HG03520 (cell line): ENCODE data around the gene UBXN11.
"Not testable (repeated sequence)": the region's sequence is repeated elsewhere in the genome, so short reads cannot be mapped to it uniquely, and the experiment has no call there.

ENCODE experiments used
- ATAC-seq: cut with Tn5 transposase; IDR thresholded peaks from one replicate; pipeline ENCODE4 v1.9.1; 2021; ENCODE audit warnings: mild to moderate bottlenecking, moderate library complexity; ENCODE audit not compliant: unreplicated experiment

The UBXN11 gene

DNA sequence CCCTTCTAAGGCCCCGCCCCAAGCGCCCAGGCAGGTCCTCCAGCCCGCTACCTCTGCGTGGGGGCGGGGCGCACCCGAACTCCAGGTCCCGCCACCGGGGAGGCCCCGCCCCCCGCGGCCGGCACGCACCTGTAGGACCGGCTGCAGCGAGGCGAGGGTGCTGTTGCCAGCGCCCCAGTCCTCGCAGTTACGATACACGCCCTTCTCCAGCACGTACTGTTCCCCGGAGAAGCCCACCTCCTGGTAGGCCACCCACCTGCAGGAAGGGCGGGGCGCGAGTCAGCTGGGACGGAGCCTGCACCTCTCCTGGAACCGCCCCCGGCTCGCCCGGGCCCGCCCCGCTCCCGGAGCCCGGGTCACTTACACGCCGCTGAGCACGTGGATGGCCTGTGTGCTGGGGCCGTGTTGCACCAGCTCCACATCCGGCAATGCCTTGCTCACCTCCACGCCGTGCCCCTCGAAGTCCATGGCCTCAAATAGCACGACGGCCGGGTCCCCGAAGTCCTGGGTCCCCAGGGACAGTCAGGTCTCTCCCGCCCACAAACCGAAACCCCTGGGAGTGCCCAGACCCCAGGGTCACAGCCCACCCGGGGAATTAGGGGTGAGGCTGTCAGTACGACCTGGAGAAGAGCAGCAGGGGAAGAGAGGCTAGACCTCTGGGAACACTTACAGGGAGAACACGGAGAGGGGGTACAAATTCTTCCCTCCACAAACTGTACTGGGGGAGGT is 30.2 kb upstream of the UBXN11 start:
- ATAC-seq, result peak; percentile 65

DNA sequence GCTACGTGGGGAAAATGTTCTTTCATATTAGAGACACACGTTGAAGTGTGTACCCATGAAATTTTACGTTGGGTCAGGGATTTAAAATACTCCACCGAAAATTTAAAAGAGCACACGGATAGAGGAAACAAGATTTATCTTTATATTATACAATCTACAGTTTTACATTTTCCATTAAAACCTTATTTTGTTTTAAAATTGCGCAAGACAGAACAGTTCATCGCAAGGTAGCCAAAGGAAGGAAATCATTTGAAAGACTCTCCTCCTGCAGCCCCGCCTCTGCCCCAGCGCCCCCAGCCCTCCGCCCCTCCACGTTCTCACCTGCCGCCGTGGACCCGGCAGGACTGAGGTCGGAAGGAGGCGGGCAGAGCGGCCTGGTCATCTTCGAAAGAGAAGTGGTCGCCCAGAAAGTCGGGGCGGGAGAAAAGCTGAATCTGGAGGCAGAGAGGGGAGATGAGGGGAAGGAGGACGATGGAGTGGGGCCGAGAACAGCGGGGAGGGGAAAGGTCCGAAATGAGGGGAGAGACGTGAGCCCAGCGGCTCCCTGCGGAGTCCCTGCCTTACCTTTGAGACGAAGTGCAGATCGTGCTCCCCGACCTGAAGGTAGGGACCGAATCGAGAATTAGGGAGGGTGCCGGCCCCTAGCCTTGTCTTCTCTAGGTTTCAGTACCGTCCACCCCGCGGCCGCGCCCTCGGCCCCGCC is 29.5 kb upstream of the UBXN11 start:
- no peak for ATAC-seq

DNA sequence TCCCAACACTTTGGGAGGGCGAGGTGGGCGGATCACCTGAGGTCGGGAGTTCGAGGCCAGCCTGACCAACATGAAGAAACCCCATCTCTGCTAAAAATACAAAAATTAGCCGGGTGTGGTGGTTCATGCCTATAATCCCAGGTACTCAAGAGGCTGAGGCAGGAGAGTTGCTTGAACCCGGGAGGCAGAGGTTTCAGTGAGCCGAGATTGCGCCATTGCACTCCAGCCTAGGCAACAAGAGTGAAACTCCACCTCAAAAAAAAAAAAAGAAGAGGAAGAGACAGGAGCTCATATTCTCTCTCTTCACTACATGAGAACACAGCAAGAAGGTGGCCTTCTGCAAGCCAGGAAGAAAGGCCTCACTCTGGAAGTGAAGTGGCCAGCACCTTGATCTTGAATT is 26.9 kb upstream of the UBXN11 start:
- not testable (repeated sequence) for ATAC-seq

DNA sequence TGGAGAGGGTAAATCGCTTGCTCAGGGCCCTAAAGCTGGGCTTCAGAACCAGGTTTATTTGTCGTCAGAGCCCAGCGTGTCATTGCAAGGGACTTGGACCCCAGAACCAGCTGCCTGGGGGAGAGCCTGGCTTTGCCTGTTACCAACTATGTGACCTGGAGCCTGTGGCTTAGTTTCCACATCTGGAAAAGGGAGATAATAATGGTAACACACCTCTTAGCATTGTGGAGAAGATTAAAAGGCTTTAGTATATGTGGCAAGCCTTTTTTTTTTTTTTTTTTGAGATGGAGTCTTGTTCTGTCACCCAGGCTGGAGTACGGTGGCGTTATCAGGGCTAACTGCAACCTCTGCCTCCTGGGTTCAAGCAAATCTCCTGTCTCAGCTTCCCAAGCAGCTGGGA is 23.8 kb upstream of the UBXN11 start:
- no peak for ATAC-seq

DNA sequence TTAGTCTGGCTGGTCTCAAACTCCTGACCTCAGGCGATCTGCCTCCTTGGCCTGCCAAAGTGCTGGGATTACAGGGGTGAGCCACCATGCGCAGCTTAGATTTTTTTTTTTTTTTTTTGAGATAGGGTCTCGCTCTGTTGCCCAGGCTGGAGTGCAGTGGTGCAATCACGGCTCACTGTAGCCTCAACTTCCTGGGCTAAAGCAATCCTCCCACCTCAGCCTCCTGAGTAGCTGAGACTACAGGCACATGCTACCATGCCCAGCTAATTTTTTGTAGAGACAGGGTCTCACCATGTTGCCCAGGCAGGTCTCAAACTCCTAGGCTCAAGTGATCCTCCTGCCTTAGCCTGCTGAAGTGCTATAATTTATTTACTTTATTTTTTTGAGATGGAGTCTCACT is 22.9 kb upstream of the UBXN11 start:
- ATAC-seq, result not testable (repeated sequence)

DNA sequence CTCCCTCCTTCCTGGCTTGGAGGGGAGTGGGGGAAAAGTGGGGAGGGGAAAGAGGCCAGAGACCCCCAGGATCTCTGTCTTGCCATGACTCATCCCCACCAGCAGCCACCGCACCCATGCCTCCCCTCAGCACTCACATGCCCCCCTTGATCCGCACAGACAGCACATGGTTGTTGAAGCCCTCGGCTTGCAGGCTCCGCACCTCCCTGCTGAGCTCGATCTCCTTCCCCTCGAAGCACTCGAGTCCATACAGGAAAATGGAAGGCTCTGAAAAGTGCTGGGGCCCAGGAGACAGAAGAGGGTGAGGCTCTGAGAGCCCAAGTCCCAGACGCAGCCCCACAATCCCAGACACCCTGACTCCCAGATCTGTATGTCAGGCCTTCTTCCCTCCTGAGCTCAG is 22.2 kb upstream of the UBXN11 start:
- ATAC-seq, result no peak

DNA sequence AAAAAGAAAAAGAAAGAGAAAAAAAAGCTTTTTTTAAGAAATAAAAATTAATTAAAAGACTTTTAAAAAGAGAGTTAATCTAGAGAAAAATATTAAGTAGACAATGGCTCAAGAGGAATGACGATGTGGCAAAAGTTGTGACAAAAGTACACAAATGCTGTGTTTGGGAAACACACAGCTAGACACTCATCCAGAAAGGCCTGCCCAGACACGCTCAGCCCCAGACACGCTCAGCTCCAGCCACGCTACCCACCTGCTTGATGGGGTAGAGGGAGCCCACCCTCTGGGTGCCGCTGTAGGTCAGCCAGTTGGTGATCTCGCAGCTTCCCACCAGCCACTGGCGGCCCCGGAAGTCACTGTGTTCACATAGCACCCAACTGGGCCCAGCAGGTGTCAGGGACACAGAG is 21.5 kb upstream of the UBXN11 start:
- no peak for ATAC-seq

DNA sequence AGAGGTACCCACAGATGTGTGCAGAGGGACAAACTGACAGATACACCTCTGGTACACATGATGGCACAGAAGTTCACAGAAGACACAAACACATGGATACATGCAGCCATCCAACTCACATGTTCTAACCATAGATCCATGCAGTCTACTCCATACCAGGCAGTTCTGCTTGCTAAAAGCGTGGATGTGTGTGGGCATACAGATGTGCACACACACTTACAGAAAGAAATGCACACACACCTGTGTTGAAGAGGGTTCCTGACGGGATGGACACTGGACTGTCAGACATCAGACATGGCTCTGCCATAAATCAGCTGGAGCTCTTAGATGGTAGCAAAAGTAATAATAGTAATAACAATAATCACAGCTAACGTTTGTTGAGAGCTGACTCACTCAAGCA is 18.1 kb upstream of the UBXN11 start:
- no peak for ATAC-seq

DNA sequence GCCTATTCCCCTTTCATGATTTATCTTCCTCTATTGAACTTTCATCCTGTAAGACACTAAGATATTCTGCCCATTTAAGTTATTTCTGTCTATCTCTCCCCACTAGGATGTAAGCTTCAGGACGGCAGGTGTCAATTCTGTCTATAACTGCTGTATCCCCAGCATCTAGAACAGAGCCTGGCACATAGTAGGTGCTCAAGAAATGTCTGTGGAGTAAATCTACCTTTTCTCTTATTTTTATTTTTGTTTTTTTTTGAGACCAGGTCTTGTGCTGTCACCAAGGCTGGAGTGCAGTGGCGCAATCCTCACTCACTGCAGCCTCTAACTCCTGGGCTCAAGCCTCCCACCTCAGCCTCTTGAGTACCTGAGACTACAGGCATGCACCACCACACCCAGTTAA is 16.9 kb upstream of the UBXN11 start:
- no peak for ATAC-seq

DNA sequence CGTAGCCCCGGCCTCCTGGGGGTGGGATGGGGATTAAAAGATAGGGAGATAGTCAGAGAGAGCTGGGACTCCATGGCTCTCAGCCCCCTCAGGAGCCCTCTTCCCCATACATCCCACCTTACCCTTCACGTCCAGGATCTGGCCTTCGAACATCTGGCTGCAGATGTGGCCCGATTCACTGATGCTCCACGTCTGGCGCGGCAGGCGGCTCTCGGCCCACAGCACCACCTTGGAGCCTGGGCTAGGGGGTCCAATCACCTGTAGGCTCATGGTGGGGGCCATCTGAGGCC is 15.6 kb upstream of the UBXN11 start:
- ATAC-seq, result no peak

DNA sequence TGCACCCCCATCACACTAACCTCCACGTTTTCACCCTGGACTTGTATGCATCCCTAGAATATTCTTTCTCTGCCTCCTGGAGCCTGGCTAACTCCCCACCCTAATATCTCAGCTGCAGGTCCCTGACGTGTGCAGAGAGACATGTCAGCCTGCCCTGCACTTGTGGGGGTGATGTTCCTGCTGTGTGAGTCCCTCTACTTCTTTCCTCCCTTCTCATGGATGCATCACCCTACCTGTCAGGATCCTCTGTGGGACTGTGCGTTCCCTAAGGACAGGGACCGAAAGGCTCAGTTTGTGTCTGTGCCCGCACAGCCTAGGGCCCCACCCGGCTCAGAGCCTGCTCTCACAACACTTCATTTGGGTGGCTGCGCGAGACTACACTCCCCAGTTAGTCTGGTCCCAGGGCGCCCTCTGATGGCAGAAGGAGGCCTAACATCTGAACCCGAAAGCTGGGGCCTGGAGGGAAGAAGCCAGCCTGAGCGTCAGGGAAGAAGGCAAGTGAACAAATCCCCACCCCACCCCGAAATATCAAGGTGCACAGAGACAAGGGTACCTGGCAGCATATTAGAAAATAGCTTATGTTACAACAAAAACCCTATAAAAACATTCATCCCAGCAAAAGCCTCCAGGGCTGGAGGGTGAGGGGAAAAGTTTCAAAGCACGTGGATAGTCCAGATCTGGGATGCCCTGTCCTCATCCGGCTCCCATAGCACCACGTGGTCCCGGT is 15.0 kb upstream of the UBXN11 start:
- no peak for ATAC-seq

DNA sequence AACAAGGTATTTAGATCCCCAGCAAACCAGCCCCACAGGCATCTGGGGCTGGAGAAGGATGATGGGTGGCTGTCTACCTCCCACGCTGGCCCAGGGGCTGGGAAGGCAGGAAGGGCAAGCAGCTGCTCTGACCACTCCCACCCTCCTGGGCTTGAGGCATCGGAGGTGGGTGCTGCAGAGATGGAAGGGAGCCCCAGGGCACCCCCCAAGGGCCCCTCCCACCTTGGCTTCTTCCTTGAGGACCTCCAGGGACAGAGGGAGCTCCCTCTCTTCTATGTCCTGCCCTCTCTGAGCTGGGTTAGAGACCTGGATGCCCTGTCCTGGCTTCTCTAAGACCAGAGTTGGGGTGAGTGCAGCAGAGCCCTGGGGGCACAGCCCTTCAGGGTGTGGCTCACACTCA is 14.5 kb upstream of the UBXN11 start:
- no peak for ATAC-seq

DNA sequence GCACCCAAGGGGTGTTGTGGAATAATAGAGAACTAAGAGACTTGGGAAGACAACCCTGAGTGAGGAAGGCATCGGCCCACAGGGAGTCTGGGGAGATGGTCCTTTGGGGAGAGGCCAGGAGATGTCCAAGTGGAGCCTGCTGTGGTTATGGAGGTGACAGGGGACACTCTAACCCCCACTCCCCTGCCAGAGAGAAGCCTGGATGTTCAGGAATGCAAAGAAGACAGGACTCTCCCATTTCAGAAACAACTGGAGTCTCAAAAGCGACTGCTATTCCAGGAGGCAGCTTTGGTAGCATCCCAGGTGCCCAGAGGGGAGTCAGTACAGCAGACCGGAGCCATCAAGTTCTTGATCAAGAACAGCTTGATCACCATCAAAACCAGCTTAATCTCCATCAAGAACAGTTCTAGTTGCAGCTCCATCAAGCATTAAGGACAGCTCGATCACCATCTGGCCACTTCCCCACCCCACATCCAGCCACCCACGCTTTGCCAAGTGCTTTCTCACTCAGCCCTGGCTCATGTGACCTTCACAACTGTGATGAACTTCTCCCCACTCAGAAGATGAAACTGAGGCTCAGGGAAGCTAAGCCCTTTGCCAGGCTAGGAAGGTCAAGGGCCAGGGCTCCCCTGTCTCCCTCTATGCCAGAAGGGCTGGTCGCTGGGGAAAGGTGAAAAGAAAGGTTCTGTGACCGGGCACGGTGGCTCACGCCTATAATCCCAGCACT is 12.1 kb upstream of the UBXN11 start:
- ATAC-seq, result no peak

DNA sequence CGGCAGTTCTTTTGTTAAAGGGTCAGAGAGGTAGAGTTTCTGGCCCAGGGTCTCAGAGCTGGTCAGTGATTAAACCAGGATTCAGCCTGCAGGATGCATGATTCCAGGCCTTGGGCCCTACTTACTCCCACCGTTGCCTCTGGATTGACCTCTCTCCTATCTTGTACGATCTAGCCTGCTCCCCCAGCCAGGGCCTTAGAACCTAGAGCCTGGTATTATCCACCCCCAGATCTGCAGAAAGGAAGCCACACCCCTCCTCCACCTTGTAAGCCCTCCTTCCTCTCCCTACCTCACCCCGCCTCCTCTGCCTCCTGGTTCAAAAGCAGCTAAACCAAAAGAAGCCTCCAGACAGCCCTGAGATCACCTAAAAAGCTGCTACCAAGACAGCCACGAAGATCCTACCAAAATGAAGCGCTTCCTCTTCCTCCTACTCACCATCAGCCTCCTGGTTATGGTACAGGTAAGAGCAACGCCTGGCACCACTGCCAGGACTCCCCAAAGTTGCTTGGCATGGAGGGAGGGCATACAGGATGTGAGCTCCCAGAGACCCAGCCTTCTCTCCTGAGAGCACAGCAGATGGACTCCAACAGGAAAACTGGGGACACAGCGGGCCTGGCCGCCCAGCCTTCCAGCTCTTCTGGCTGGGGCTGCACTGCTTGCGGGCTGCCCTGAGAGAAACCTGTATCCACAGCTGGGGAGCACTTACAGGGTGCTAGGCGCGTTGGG is 11.3 kb upstream of the UBXN11 start, which contains the start of gene CD52:
CD52 (plus strand) TSS at position 347 of the 726 bp plus-strand sequence; CDS start at position 407, 60 bp downstream.
- ATAC-seq, result no peak

DNA sequence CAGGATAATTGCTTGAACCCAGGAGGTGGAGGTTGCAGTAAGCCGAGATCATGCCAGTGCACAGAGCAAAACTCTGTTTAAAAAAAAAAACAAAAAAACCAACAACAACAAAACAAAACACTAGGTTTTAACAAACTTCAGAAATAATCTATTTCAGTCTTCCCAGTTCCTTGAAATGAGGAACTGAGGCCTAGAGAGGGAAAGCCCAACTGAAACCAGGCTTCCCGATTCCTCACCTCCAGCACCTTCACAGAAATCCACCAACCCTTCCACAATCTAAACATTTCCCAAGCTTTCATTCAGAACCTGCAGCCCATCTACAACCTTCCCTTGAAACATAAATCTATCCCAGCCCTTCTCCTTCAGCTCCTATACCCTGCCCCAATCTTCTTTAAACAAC is 10.7 kb upstream of the UBXN11 start:
- ATAC-seq, result no peak

DNA sequence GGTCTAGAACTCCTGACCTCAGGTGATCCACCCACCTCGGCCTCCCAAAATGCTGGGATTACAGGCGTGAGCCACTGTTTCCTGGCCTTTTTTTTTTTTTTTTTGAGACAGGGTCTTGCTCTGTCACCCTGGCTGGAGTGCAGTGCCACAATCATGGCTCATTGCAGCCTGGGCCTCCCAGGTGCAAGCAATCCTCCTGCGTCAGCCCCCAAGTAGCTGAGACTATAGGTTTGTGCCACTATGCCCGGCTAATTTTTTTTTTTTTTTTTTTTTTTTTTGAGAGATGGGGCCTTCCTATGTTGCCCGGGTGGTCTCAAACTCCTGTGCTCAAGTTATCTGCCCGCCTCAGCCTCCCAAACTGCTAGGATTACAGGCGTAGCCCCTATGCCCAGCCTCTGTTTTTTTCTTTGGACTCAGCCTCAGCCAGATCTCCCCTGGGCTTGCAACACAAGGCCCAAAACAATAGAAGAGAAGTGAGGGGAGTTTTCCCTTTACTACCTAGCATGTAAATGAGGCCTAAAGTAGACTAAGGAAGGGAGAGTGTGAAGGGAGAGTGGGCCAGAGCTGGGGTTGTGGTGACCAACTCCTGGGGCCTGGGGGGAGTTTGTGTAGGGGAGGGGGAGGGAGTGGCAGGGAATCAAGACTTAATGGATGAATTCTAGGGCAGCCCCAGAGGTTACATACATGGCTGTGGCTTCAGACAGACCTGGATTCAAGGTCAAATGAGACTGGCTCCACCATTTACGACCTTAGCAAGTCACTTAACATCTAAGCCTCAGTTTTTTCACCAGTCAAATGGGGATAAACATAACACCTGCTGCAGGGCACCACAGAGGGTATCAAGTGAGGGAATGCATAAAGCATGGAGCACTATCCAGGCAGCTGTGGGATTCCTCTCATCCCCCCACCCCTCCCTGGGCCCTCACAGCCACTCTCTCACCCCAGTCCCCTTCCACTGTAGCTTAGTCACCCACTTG is 9.7 kb upstream of the UBXN11 start:
- no peak for ATAC-seq

DNA sequence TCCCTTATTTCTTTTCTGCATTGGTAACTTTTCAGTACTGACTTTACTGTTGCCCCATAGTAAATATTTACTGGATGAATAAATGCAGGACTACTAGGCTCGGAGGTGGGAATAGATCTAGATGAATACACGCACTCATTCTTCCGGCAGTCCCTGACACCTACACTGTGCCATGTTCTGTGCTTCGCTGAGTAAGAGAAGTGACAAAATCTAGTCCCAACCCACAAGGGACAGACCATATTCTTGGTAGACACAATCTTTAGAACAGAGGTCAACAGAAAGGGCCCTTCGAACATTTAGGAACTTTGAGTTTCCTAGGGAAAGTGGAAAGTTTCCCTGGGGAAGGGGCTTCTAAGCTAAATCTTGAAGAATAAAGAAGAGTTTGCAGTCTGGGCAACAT is 8.1 kb upstream of the UBXN11 start:
- no peak for ATAC-seq

DNA sequence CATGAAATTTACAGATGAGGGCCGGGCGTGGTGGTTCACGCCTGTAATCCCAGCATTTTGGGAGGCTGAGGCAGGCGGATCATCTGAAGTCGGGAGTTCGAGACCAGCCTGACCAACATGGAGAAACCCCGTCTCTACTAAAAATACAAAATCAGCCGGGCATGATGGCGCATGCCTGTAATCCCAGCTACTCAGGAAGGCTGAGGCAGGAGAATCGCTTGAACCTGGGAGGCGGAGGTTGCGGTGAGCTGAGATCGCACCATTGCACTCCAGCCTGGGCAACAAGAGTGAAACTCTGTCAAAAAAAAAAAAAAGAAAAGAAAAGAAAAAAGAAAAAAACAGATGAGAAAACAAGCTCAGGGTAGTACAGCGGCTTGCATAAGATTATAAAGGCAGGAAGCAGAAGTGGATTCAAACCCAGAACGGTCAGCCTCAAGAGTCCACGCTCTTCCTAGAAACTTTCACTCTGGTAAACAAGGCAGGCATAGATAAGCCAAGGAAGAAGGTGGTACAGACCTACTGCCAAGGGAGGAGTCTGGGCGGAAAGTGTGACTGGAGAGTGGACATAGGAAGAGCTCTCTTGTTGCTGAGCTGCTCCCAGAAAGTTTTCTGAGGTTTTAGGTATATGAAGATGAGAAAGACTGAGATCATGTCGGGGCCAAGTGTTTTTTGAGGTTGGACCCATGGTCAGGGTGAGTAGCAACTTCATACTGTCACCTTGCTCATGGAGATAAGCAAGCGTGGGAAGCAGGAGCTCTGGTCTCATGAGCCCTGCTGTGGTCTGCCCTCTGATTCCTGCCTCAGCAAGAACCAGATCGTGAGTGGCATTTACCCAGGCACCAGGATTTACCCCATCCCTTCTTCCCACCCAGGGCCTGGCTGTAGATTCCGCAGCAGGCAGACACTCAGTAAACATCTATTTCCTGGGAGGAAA is 1.8 kb upstream of the UBXN11 start:
- not testable (repeated sequence) for ATAC-seq
